COLO668 (cell line): ENCODE results near the gene WDR27.

Experiments
- DNase-seq: peaks from one replicate; lab custom pipeline; 2025; ENCODE audit not compliant: unreplicated experiment; lab: John Stamatoyannopoulos, UW

The WDR27 gene

DNA sequence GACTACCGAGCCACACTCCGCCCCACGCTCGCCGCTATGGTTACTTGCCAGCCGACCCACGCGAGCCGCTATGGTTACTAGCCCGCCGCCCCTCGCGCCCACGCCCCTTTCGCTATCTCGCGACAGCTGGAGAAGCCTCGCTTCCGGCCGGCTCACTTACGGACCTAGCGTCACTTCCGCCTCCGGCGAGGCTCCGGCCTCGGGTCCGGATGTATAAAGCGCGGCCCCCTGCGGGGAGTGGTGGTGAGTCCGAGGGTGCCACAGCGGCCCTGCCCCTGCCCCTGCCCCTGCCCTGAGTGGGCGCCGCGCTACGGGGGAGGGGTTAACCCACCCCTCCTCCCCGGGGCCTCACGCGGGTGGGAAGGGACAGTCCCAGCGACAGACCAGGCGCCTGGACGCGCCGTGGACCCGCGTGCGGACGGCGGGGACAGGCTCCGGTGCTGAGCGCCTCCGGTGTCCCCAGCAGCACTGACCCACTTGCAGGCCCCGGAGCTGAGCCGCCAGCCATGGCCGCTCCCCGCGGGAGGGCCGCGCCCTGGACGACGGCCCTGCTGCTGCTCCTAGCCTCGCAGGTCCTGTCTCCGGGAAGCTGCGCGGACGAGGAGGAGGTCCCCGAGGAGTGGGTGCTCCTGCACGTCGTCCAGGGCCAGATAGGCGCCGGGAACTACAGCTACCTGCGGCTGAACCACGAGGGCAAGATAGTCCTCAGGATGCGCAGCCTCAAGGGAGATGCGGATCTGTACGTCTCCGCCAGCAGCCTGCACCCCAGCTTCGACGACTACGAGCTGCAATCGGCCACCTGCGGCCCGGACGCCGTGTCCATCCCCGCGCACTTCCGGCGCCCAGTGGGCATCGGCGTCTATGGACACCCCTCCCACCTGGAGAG is at the start of gene WDR27, which contains the start of gene C6orf120:
TSS of gene WDR27 (minus strand) at position 76 of the 886 bp plus-strand sequence. CDS start 13,024 bp downstream, outside the sequence.
TSS of gene C6orf120 (plus strand) at position 173 of the 886 bp plus-strand sequence. CDS start at position 507, 334 bp downstream.
- DNase-seq, result peak; percentile 96

DNA sequence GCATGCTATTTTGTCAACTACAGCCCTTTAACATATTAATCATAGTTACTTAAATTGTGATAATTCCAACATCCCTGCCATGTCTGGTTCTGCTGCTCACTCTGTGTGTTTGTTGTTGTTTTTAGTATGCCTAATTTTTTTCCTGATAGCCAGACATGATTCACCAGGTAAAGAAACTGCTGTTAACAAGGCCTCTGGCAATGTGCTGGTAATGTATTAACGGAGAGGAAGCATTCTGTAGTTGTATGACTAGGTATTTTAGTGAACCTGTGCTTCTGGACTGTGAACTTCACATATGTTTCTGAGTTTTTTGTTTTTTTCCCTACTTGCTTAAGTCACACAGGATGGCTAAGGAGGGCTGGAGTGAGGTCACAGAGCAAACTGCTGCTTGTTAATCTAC is 44.7 kb upstream of the WDR27 start:
- no peak for DNase-seq

DNA sequence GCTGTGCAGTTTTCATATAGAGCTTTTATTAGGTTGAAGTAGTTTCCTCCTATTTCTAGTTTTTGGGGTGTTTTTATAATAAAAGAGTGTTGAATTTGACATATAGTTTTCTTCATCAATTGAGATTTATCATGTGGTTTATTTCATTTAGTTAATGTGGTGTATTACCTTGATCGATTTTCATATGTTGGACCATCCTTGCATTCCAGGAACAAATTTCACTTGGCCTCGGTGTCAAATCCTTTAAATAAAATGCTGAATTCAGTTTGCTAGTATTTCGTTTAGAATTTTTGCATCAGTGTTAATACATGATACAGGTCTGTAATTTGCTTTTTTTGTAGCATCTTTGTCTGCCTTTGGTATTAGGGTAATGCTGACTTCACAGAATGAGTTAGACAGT is 43.6 kb upstream of the WDR27 start:
- DNase-seq, result no peak

DNA sequence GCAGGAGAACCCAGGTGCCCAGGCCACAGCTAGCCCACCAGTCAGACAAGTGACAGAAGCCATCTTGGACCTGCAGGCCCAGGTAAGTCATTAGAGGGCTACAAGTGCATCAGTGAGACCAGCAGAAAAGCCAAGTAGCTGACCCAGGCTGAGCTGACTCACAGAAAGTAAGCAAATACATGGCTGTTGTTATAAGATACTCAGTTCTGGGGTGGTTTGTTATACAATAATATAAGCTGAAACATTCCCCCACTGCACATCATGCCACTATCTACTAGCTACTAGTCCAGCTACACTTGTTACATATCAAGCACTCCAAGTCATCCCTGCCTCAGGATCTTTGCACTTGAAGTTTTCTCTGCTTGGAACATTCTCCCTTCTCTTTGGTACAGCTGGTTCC is 39.5 kb upstream of the WDR27 start:
- no peak for DNase-seq

DNA sequence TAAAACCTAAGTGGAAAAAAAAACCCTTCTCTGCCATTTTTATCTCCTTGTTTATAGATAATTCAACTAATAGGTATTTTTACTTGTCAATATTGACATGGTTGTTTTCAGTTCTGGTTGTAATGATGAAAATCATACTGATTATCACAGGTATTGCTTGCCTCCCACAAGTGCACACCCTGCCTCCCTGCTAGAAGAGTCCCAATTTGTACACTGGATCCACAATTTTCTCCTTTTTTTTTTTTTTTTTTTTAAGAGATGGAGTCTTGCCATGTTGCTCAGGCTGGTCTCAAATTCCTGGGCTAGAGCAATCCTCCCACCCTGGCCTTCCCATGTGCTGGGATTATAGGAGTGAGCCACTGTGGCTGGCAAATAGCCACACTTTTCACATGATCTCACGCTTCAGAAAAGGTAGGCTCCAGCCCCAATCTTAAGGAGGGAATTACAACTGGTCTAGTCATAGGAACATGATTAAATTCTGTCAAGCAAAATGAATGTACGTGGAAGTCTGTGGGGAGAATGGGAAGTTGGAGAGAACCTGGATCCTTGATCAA is 37.2 kb upstream of the WDR27 start:
- DNase-seq, result no peak

DNA sequence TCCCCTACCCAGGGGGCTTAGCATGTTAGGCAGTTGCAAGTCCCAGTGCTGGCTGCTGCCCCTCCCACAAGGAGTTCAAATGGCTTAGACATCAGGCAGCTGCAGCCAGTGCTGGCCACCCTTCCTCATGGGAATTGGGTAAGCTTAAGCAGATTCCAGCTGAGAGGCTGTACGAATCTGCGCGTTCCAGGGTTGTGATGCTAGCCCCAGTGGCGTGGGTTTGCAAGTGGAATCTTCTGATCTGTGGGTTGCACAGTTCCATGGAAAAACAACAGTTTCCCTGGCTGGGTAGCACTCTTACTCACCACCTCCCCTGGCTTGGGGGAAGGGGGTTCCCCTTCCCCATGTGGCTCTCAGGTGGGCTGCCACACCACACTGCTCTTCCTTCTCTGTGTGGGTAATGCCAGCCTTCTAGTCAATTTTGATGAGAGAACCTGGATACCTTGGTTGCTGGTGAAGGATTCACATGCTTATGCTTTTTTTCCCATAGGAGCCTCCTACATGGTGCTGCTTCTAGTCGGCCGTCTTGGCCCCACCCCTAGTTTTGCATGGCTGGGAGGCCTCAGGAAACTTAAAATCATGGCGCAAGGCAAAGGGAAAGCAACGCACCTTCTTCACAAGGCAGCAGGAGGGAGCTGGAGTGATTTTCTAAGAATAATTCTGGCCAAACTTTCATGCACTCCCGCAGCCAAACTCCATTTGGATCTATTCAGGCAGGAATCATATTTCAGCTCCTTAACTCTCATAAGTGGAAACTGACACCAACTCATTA is 36.6 kb upstream of the WDR27 start:
- DNase-seq, result no peak

DNA sequence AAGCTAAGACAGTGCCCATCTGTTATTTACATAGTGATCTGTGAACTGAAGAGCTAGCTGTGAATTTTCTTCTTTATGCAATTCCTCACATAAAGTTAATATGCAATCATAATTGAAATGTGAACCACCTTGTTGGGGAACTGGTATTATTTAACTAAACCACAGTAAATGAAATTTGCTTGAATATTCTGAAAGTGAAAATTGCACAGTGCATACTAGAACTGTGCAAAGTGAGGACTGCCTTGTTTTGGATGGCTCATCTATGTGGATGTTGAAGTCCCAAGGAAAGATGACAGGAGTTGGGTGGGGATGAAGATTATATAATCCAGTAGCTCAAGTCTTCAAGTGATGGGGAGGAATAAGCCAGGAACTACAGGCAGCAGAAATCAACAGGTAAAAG is 28.1 kb upstream of the WDR27 start:
- no peak for DNase-seq

DNA sequence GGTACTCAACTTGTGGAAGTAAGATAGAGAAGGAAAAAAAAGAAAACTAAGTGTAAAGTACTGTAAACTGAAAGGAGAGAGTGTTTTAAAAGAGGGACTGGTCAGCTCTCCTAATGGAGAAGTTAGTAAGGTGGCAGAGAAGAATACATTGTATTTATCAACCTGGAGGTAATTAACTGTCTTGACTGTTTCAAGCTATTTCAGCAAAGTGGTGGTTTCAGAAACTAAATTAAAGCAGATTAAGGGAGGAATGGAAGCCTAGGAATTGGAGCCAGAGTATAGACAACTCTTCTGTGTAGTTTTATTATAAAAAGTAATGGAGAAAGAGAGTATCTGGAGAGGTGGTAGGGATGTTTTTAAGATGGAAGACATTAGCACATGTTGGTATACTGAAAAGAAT is 25.1 kb upstream of the WDR27 start:
- no peak for DNase-seq

DNA sequence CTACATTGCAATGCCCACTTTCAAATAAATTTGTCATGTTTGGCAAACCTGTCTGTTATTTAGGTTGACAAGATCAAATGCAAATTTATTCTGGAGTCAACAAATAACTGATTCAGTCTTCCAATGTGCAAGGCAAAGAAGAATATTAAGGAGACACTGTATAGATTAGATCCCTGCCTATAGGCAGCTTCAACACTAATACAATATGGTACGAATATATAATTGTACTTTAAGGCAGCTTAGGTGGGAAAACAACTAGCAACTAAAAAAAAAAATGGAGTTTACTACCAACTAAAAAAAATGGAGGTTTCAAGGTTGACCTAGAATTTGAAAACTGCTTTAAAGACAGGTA is 24.2 kb upstream of the WDR27 start:
- no peak for DNase-seq

DNA sequence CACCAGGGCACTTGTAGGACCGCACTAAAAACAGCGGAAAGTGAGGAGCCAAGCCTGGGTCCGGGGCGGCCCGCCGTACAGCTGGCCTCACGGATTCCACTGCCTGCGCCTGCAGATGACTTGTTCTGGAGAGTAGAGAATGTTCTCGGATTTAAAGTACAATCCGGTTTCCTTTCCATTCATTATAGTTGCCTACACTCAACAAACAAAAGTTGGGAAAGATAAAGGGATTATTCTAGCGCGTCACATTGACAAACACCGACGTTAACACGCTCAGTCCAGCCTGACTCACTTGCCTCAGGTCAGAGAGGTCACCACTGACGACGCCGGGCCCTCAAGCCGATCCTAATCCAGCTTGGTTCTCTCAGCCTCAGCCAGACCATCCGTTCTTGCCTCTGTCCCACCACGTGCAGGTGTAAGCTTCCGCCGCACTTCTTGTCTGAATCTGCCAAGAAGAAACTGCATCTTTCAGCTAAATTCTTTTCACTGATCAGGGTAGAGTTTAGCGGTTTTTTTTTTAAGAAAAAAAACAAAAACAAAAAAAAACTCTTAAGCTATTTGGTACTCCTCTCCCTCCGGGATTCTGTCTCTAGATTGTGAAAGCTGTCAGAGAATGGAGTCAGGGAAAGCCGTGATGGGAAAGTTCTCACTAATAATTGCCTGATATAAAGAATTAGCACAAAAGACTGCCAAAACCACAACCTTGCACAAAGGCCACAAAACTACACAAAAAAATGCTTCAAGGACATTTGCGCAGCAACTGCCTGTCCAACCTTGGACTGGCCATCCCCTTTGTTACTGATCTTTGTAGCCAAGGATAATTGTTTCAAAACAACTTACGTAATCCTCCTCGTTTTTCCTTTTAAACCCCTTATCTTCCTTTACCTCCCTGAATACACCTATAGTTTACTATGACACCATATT is 23.6 kb upstream of the WDR27 start:
- peak; percentile 19 for DNase-seq

DNA sequence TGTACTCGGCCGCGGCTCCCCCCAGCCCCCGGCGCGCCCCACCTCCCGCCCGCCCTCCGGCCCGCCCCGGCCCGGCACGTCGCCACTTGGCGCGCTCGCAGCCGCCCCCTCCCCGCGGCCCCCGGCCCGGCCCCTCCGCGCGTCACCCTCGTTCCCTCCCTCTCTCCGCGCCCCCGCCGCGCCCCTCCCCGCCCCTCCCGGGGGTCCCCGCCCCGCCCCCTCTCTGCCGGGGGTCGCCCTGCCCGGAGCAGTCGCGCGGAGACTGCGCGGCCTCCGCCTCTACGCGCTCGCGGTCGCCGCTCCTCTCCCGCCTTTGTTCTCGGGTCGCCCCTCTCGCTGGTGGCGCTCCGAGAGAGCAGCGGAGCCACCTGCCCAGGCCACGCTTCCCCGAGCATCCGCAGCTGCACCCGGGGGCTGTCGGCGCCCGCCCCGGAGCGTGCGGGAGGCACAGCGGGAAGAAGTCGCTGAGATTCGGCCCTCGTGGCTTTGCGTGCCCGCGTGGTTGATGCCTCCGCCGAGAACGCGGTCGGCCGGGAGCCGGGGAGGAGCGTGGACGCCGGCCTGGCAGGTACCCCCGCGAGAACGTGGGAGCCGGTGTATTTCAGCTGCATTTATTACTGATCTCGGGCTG is 22.8 kb upstream of the WDR27 start, which contains the start of gene PHF10:
TSS of gene PHF10 (minus strand) at position 7 of the 631 bp plus-strand sequence. CDS start 569 bp downstream, outside the sequence.
- peak; percentile 70 for DNase-seq

DNA sequence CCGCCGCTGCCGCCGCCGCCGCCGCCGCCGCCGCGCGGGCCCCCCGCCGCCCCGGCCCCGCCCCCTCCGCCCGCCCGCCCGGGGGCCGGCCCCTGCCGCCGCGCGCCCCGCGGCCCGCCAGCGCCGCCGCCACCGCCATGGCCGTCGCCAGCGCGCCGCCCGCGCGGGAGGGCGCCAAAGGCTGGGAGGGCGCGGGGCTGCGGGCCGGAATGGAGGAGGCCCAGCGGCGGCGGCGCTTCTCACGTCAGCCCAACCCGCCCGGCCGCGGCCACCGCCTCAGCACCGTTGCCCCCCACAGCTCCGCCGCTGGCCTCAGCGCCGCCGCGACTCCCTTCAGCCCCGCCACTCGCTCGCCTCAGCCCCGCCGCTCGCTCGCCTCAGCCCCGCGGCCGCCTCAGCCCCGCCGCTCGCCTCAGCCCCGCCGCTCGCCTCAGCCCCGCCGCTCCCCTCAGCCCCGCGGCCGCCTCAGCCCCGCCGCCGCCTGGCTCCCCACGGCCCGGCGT is 22.2 kb upstream of the WDR27 start:
- peak; percentile 62 for DNase-seq

DNA sequence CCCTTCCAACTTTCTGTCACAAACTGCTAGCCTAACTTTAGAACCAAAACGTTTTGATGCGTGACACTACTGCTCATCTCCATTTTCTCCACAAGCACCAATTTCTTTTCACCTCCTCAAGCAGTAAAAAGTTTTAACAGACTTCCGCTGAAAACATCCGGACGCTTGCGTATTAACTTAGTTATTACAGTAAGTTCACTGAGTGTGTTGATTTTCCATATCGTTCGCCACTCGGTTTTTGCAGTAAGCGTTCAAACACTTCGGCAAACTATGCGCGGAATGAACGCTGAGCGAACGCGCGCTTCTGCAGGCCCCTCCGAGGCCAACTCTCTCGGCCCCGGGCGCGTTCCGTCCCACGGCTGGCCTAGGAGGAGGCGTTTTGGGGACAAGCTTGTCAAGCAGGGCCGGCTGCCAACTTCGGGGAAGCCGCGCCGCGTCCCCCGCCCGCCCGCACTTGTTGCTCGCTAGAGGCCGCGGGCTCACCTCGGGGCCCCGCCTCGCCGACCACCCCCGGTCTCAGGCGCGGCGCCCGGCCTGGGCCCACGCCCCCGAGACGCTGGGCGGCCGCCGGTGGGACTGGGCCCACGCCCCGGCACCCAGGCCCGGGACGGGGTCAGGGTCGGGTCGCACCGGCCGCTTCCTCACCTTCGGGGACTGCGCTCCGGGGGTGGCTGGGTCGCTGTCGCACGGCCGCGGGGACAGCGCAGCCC is 21.5 kb upstream of the WDR27 start:
- peak; percentile 42 for DNase-seq

DNA sequence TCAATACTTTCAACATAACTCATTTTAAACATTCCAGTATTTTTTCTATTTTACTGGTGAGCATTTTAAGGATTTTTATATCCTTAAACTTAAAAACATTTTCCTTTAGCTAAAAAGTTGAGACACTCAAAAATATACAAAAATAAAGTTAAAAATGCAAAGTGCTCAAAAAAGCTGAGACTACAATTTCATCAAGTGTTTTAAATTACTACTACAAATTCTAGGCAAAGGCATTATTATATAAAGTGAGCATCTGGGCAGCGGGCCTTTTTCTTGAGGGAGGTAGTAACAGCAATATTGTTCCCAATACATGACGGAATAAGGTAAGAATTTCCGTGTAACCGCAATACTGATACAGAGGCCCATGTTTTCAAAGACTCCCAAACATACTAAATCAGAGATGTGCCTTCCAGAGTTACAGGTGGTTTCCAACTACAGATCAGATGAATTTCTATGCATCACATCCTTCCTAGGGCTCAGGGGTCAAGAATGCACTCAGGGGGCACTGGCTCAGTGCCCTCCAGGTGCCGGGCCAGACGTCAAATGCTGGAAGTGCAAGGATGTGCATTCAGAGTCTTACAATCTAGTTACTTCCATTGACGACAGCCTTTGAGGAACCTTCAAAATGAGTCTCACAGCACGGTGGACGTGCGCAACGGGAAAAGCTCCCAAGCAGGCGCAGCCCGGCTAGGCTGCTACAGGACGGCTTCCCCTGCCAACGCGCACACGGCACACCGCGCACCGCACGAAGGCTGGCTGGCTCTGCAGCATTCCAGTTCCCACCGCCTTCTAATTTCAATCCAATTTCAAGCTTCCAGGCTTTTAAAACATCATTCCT is 20.8 kb upstream of the WDR27 start:
- peak; percentile 44 for DNase-seq

DNA sequence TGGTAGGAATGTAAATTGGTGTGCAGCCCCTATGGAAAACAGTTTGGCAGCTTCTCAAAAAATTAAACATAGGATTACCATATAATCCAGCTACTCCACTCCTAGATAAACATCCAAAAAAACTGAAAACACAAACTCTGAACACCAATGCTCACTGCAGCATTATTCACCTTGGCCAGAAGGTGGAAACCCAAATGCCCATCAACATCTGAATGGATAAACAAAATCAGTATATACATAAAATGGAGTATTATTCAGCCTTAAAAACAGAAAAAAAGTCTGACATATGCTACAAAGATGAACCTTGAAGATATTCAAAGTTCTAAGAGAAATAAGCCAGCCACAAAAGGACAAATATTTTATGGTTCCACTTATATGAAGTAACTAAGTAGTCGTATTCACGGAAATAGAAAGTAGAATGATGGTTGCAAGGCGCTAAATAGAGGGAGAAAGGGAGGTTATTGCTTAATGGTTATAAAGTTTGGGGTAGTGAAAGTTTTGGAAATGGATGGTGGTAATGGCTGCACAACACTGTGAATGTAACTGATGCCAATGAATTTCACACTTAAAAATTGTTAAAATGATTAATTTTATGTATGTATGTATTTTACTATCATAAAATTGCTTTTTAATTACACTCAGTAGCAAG is 18.5 kb upstream of the WDR27 start:
- DNase-seq, result no peak

DNA sequence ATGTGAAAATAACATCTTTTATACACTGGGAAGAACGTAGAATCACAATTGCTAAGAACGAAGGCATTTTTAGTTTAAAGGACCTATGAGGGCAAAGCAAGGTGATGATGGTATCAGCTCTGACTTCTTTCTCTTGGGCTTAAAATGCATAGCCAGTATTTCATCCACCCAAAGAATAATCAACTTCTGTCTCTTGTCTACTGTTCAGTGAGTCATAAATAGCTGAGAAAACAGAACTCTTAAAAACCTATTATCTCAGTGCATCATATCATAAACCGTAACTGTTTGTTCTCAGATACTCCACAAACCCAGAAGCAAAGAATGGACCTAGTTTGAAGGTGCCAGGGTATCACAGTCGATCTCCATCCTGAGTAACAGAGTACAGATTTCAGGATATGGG is 17.3 kb upstream of the WDR27 start:
- DNase-seq, result no peak

DNA sequence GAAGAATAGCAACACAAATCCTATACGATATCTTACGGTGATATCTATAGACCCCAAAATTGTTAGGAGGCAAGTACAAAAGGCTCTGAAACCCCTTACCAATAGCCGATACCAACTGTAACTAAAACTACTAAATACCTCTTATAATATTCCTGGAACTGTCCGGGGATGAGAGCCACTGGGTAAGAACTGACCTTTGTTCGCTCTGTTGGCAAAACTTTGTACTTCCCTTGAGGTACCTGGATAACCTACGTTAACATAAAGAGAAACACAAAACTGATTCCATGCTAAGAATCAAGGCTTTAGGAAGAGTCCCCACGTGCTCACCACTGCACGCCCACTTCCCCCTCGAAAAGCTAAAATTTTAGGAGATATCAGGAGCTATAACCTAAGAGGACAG is 12.8 kb upstream of the WDR27 start:
- no peak for DNase-seq

DNA sequence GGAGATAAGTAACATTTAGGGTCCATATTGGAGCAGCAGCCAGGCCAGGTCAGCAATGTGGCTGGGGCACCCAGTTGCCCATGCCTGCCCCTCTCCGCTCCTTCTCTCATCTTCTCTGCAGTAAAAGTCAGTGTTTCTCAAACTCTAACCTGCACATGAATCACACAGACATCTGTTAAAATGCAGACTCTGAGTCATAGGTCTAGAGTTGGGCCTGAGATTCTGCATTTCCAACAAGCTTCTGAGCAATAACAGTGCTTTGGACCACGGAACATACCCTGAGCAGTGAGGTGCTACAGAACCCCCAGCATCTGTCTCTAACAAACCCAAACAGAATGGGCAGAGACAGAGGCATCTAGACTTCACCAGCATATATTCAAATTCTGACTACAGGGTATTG is 12.3 kb upstream of the WDR27 start:
- DNase-seq, result no peak
